Measurements from ENCODE around the gene DUSP5.

DNA sequence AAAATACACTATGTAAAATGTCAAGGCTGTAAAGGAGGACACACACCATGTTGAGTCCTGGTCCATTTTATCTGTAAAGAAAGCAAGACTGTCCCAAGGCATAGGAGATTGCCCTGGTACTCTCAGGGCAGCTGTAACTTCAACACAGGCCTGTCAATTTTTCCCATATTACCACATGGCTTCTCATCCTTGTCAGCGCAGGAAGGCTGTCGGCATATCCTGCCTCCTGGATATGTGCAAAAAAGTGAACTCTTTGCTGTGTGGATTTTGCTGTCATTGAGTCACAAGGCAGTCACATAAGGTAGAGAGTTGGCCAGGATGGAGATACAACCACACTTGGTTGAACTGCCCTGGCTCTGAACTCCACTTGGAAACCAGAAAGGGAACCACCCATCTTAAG lies 8.7 kb downstream of the DUSP5 start:
- TF ChIP-seq POLR2AphosphoS5 (IDR thresholded peaks at IDR 0.05): no peak
- TF ChIP-seq, protein P1, sequence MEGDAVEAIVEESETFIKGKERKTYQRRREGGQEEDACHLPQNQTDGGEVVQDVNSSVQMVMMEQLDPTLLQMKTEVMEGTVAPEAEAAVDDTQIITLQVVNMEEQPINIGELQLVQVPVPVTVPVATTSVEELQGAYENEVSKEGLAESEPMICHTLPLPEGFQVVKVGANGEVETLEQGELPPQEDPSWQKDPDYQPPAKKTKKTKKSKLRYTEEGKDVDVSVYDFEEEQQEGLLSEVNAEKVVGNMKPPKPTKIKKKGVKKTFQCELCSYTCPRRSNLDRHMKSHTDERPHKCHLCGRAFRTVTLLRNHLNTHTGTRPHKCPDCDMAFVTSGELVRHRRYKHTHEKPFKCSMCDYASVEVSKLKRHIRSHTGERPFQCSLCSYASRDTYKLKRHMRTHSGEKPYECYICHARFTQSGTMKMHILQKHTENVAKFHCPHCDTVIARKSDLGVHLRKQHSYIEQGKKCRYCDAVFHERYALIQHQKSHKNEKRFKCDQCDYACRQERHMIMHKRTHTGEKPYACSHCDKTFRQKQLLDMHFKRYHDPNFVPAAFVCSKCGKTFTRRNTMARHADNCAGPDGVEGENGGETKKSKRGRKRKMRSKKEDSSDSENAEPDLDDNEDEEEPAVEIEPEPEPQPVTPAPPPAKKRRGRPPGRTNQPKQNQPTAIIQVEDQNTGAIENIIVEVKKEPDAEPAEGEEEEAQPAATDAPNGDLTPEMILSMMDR (IDR thresholded peaks at IDR 0.05): no peak
- TF ChIP-seq EP300 (IDR thresholded peaks at IDR 0.05): no peak

Data from stomach (tissue), 4 donors.